ENCODE results near the gene TMEM252.

DNA sequence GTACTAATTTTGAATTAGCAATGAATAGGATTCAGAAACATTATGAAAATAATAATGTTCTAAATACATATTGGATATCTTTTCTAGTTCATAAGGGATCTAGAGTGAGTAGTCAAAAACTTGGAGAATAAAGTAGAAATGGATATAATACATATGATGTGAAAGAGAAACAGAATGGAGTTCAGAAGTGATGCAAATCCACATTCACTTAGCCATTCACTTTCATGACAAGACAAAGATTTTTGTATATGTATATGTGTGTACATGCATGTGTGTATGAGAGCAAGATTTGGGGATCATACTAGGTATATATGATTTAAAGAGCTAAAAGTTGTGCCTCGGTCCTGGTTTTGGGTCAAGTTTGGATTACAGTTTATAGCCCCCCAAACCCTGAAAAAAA, 34.1 kb downstream of the TMEM252 start:
- TF ChIP-seq, protein P1, sequence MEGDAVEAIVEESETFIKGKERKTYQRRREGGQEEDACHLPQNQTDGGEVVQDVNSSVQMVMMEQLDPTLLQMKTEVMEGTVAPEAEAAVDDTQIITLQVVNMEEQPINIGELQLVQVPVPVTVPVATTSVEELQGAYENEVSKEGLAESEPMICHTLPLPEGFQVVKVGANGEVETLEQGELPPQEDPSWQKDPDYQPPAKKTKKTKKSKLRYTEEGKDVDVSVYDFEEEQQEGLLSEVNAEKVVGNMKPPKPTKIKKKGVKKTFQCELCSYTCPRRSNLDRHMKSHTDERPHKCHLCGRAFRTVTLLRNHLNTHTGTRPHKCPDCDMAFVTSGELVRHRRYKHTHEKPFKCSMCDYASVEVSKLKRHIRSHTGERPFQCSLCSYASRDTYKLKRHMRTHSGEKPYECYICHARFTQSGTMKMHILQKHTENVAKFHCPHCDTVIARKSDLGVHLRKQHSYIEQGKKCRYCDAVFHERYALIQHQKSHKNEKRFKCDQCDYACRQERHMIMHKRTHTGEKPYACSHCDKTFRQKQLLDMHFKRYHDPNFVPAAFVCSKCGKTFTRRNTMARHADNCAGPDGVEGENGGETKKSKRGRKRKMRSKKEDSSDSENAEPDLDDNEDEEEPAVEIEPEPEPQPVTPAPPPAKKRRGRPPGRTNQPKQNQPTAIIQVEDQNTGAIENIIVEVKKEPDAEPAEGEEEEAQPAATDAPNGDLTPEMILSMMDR (optimal IDR thresholded peaks at IDR 0.05 in 1 of 3, IDR thresholded peaks at IDR 0.05 in 1 of 3, conservative IDR thresholded peaks at IDR 0.05 in 1 of 3; ENCODE audit: extremely low read depth in 1 of 3, insufficient read depth in 2 of 3, low read length in 3 of 3) = no peak
- TF ChIP-seq EZH2 (IDR thresholded peaks at IDR 0.05; ENCODE audit: low read length) = no peak
